K562 (cell line): ENCODE data around the gene EHBP1. TPM values are rescaled to one million over a fixed set of nuclear protein-coding genes. Genes with fewer than 3 reads are reported as not detected.

Experiments
- ATF7 ChIP-seq: fragments of 450-650 bp; IDR thresholded peaks from 2 replicates; pipeline ENCODE4 v1.7.1; 2014; ENCODE audit warnings: mild to moderate bottlenecking, moderate library complexity
- FOSL1 ChIP-seq: fragments of 200-800 bp; sonication (Bioruptor generic); conservative IDR thresholded peaks from 2 replicates; pipeline ENCODE4 v1.6.1; 2016; ENCODE audit warnings: missing genetic modification characterization, missing compliant biosample characterization
- FOXM1 ChIP-seq, 2 experiments: fragments of 450-650 bp in 1 of 2; sonication (generic) in 1 of 2; formaldehyde crosslinking in 1 of 2; IDR thresholded peaks; 2 replicates each; pipeline versions ENCODE4 v1.6.1 to v1.9.0; 2017 to 2022; ENCODE audit warnings: low read depth in 2 of 2, mild to moderate bottlenecking in 2 of 2, missing genetic modification reagents in 1 of 2, moderate library complexity in 1 of 2
- HEY1 ChIP-seq: fragments of 250-450 bp; sonication (Bioruptor Pico); IDR thresholded peaks from 2 replicates; pipeline ENCODE4 v1.5.0; 2020; ENCODE audit warnings: mild to moderate bottlenecking, moderate library complexity, borderline replicate concordance
- HNRNPUL1 ChIP-seq: fragments of 200-400 bp; formaldehyde crosslinking; IDR thresholded peaks from 2 replicates; pipeline ENCODE4 v1.6.1; 2017; ENCODE audit warnings: low read length
- KDM1A ChIP-seq, 2 experiments: fragments of 450-650 bp; IDR thresholded peaks; 2 replicates each; pipeline ENCODE4 v1.6.1; 2016; ENCODE audit warnings: mild to moderate bottlenecking in 2 of 2
- MAFG ChIP-seq: fragments of 450-650 bp; conservative IDR thresholded peaks from 2 replicates; pipeline ENCODE4 v1.6.1; 2016; ENCODE audit warnings: missing genetic modification characterization, missing compliant biosample characterization
- NCOR1 ChIP-seq: fragments of 450-650 bp; IDR thresholded peaks from 2 replicates; pipeline ENCODE4 v1.6.1; 2016; ENCODE audit warnings: mild to moderate bottlenecking, moderate library complexity
- RCOR1 ChIP-seq, 2 experiments: IDR thresholded peaks; 2 replicates each; pipeline ENCODE4 v1.6.1; 2012; ENCODE audit warnings: low read depth in 2 of 2, low read length in 2 of 2, borderline replicate concordance in 1 of 2, improper control_type of control experiment in 1 of 2
- SMARCA4 ChIP-seq: fragments of 450-650 bp; IDR thresholded peaks from 2 replicates; pipeline ENCODE4 v1.6.1; 2016
- SMARCB1 ChIP-seq: IDR thresholded peaks from 2 replicates; pipeline ENCODE4 v1.6.1; 2011; ENCODE audit warnings: improper control_type of control experiment, low read depth; ENCODE audit not compliant: insufficient read length
- SMARCE1 ChIP-seq: fragments of 450-650 bp; IDR thresholded peaks from 2 replicates; pipeline ENCODE4 v1.7.1; 2016; ENCODE audit warnings: mild to moderate bottlenecking
- TAL1 ChIP-seq: fragments of 450-650 bp; IDR thresholded peaks from 2 replicates; pipeline ENCODE4 v1.6.1; 2016; ENCODE audit warnings: mild to moderate bottlenecking
- ZNF316 ChIP-seq: fragments of 450-650 bp; IDR thresholded peaks from 2 replicates; pipeline ENCODE4 v1.6.1; 2016
- polyA plus RNA-seq, 8 experiments: library from polyadenylated mRNA; depleted of rRNA in 4 of 8; stranded (reverse) in 5 of 8; unstranded in 3 of 8; fragments of >200 nt; fragmentation: Nextera tagmentation in 2 of 8; fragmentation: Illumina TruSeq in 1 of 8; extraction: Ambion mirVana in 2 of 8; extraction: Trizol in 1 of 8; gene quantifications; 2 replicates each; pipeline versions ENCODE4 v1.2.1 to v1.2.3, GENCODE V29; 2011 to 2014; ENCODE audit warnings: inconsistent platforms in 1 of 8, missing spikeins in 1 of 8
- total RNA-seq, 7 experiments: library from RNA; depleted of rRNA in 6 of 7; stranded (reverse); fragments of >200 nt in 6 of 7; fragmentation: Illumina TruSeq in 2 of 7; extraction: Trizol in 2 of 7; gene quantifications; 2 replicates each; pipeline versions ENCODE4 v1.2.1 to v1.2.3, GENCODE V29; 2011 to 2021; ENCODE audit warnings: low replicate concordance in 1 of 7
- TF ChIP-seq, protein P1 (sequence below): fragments of 450-650 bp; IDR thresholded peaks from 2 replicates; pipeline ENCODE4 v1.6.1; 2018; ENCODE audit warnings: mild to moderate bottlenecking, low read depth; ENCODE audit not compliant: partially characterized antibody

EHBP1 gene
- total and polyA plus RNA-seq, 9 of the 15 experiments (the other 6 are each of a cell fraction or from before 2014, with no cell fraction given), result 8.9 to 26.6 (median 19.3) TPM

DNA sequence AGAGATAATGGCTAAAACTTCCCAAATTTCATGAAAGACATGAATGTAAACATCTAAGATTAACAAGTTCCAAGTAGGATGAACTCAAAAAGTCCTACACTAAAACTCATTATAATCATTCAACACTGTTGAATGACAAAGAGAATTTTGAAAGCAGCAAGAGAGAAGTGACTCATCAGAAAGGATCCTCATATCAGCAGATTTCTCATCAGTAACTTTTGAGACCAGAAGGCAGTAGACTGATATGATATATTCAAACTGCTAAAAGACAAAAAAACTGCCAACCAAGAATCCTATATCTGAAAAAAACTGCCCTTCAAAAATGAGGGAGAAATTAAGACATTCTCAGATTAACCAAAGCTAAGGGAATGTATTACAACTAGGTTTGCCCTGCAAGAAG is 214.6 kb downstream of the EHBP1 start (continued):
- TF ChIP-seq HEY1 (CRISPR knock-in tag) (no peak), KDM1A (IDR thresholded peaks at IDR 0.05) (peak; percentile 12 to 43; a peak in 3 of 4 replicates), ZNF316 (peak; percentile 97), FOSL1 (tag) (peak; percentile 88), SMARCB1 (no peak), RCOR1 (IDR thresholded peaks at IDR 0.05; ENCODE audit: borderline replicate concordance in 1 of 2, low read depth in 2 of 2, low read length in 2 of 2) (peak in 1 of 2 experiments; percentile 15; a peak in 1 of 4 replicates), MAFG (tag) (peak; percentile 91), ATF7 (no peak), TAL1 (peak; percentile 54), NCOR1 (peak; percentile 46; the same call in 1 of the 2 replicates), HNRNPUL1 (no peak), FOXM1 (IDR thresholded peaks at IDR 0.05; ENCODE audit: low read depth) (peak; percentile 89), FOXM1 (CRISPR knock-in tag; IDR thresholded peaks at IDR 0.05; ENCODE audit: low read depth) (no peak), SMARCE1 (peak; percentile 78), SMARCA4 (peak; percentile 79)
- TF ChIP-seq, protein P1, sequence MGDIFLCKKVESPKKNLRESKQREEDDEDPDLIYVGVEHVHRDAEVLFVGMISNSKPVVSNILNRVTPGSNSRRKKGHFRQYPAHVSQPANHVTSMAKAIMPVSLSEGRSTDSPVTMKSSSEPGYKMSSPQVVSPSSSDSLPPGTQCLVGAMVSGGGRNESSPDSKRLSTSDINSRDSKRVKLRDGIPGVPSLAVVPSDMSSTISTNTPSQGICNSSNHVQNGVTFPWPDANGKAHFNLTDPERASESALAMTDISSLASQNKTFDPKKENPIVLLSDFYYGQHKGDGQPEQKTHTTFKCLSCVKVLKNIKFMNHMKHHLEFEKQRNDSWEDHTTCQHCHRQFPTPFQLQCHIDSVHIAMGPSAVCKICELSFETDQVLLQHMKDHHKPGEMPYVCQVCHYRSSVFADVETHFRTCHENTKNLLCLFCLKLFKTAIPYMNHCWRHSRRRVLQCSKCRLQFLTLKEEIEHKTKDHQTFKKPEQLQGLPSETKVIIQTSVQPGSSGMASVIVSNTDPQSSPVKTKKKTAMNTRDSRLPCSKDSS, result peak; percentile 14
